GM12878 (cell line): Measurements from ENCODE around the gene CLSTN2. TPM values are rescaled to one million over a fixed set of nuclear protein-coding genes. Genes with fewer than 3 reads are reported as not detected.

ENCODE experiments used
- ATAC-seq: fragments of 200-7000 bp; cut with Tn5 transposase; 3 replicates; pipeline ENCODE4 v1.9.1; 2020; ENCODE audit warnings: mild to moderate bottlenecking, moderate library complexity
- BruUV-seq: library from RNA; stranded (reverse); fragments of 400-500 nt; replicated peaks from 2 replicates; lab custom pipeline; 2021; lab: Mats Ljungman, UMichigan
- CTCF ChIA-PET: fragments of 300-600 bp; sonication (Branson Sonifier 250); formaldehyde crosslinking; extraction: SDS; loops from one replicate; lab custom pipeline; 2021; ENCODE audit warnings: inconsistent platforms; lab: Yijun Ruan, JAX
- POLR2A ChIA-PET: fragments of 350-600 bp; formaldehyde crosslinking; extraction: SDS; loops from one replicate; lab custom pipeline; 2021; ENCODE audit warnings: inconsistent platforms; lab: Charles Lee
- RAD21 ChIA-PET: fragments of 300-600 bp; sonication (Branson Sonifier 250); formaldehyde crosslinking; loops from one replicate; lab custom pipeline; 2023; ENCODE audit warnings: antibody characterized with exemption; ENCODE audit not compliant: unreplicated experiment; lab: Charles Lee
- SMC1A ChIA-PET: fragments of 300-600 bp; sonication (Branson Sonifier 250); formaldehyde crosslinking; loops from one replicate; lab custom pipeline; 2023; ENCODE audit not compliant: unreplicated experiment, uncharacterized antibody; lab: Charles Lee
- DNase-seq: peaks from one replicate; pipeline ENCODE4 v3.0.0-alpha.2; 2011; ENCODE audit warnings: low read depth, low spot score
- FAIRE-seq: peaks from 3 replicates; lab custom pipeline; 2011; peaks lifted over from hg19 to GRCh38; lab: Jason Lieb, UNC
- H2AFZ ChIP-seq: 2 replicates; pipeline ENCODE4 v1.6.0; 2011; ENCODE audit warnings: low read depth, low read length, control low read depth; ENCODE audit not compliant: control insufficient read depth
- H3K27ac ChIP-seq: 2 replicates; pipeline ENCODE4 v1.5.1; 2011; ENCODE audit warnings: control low read depth; ENCODE audit not compliant: control insufficient read depth, insufficient read depth
- H3K27me3 ChIP-seq, 2 experiments: replicated peaks in 1 of 2; 2 replicates each; pipeline versions ENCODE4 v1.6.0 to v1.6.1; 2011; ENCODE audit warnings: low read length in 1 of 2; ENCODE audit not compliant: control insufficient read depth in 2 of 2, insufficient read depth in 2 of 2
- H3K36me3 ChIP-seq, 2 experiments: 2 replicates each; pipeline ENCODE4 v1.5.1; 2011; ENCODE audit warnings: low read length in 1 of 2; ENCODE audit not compliant: control insufficient read depth in 2 of 2, insufficient read depth in 2 of 2
- H3K4me1 ChIP-seq: 2 replicates; pipeline ENCODE4 v1.6.1; 2011; ENCODE audit warnings: mild to moderate bottlenecking, low read length, moderate library complexity, mixed read lengths; ENCODE audit not compliant: control insufficient read depth, insufficient read depth
- H3K4me2 ChIP-seq: 2 replicates; pipeline ENCODE4 v1.6.0; 2011; ENCODE audit warnings: control low read depth; ENCODE audit not compliant: control insufficient read depth, insufficient read depth
- H3K4me3 ChIP-seq: fragments of 200-600 bp; sonication (generic); 2 replicates; pipeline ENCODE4 v1.5.1; 2016
- H3K79me2 ChIP-seq: 2 replicates; pipeline ENCODE4 v1.6.0; 2011; ENCODE audit warnings: low read length; ENCODE audit not compliant: control insufficient read depth, insufficient read depth
- H3K9ac ChIP-seq: 2 replicates; pipeline ENCODE4 v1.8.0; 2011; ENCODE audit warnings: low read length, control low read depth, mixed read lengths; ENCODE audit not compliant: control insufficient read depth, insufficient read depth
- H3K9me3 ChIP-seq: replicated peaks from 3 replicates; pipeline ENCODE4 v1.5.1; 2011; ENCODE audit warnings: mild to moderate bottlenecking, low read length; ENCODE audit not compliant: control insufficient read depth, insufficient read depth
- H4K20me1 ChIP-seq: 2 replicates; pipeline ENCODE4 v1.6.0; 2011; ENCODE audit not compliant: control insufficient read depth, insufficient read depth
- ATF7 ChIP-seq: fragments of 450-650 bp; IDR thresholded peaks from 2 replicates; pipeline ENCODE4 v1.6.1; 2016; ENCODE audit warnings: low read depth, mild to moderate bottlenecking
- CHD2 ChIP-seq: IDR thresholded peaks from 2 replicates; pipeline ENCODE4 v1.6.1; 2011; ENCODE audit warnings: low read depth, low read length, improper control_type of control experiment, borderline replicate concordance
- EZH2 ChIP-seq: IDR thresholded peaks from 2 replicates; pipeline ENCODE4 v1.6.1; 2012; ENCODE audit warnings: low read depth, mild to moderate bottlenecking, control low read depth, inconsistent platforms, low read length, borderline replicate concordance; ENCODE audit not compliant: control insufficient read depth
- FOXM1 ChIP-seq: IDR thresholded peaks from 2 replicates; pipeline ENCODE4 v1.6.1; 2012; ENCODE audit warnings: low read depth, mild to moderate bottlenecking, inconsistent platforms, low read length, moderate library complexity
- GATAD2B ChIP-seq: fragments of 450-650 bp; conservative IDR thresholded peaks from 2 replicates; pipeline ENCODE4 v1.6.1; 2017; ENCODE audit warnings: low read depth, mild to moderate bottlenecking, moderate library complexity
- IRF5 ChIP-seq: fragments of 450-650 bp; IDR thresholded peaks from 2 replicates; pipeline ENCODE4 v1.6.1; 2017; ENCODE audit warnings: borderline replicate concordance
- KAT2A ChIP-seq: conservative IDR thresholded peaks from 2 replicates; pipeline ENCODE4 v1.6.1; 2011; ENCODE audit warnings: low read depth, low read length; ENCODE audit not compliant: control insufficient read depth
- MLLT1 ChIP-seq: fragments of 450-650 bp; IDR thresholded peaks from 2 replicates; pipeline ENCODE4 v1.6.1; 2016; ENCODE audit warnings: mild to moderate bottlenecking
- NFIC ChIP-seq: IDR thresholded peaks from 2 replicates; pipeline ENCODE4 v1.6.1; 2012; ENCODE audit warnings: low read depth, mild to moderate bottlenecking, inconsistent platforms, low read length, moderate library complexity
- NKRF ChIP-seq: fragments of 450-650 bp; conservative IDR thresholded peaks from 2 replicates; pipeline ENCODE4 v1.6.1; 2017; ENCODE audit warnings: mild to moderate bottlenecking, moderate library complexity
- PAX8 ChIP-seq: fragments of 450-650 bp; IDR thresholded peaks from 2 replicates; pipeline ENCODE4 v1.6.1; 2017; ENCODE audit warnings: mild to moderate bottlenecking, moderate library complexity
- RBBP5 ChIP-seq: fragments of 200-600 bp; sonication (generic); conservative IDR thresholded peaks from 2 replicates; pipeline ENCODE4 v1.6.1; 2016
- RUNX3 ChIP-seq: IDR thresholded peaks from 2 replicates; pipeline ENCODE4 v1.6.1; 2012; ENCODE audit warnings: low read length, inconsistent platforms
- SMAD5 ChIP-seq: IDR thresholded peaks from 2 replicates; pipeline ENCODE4 v1.6.1; 2016; ENCODE audit warnings: antibody characterized with exemption, low read depth
- SMC3 ChIP-seq: IDR thresholded peaks from 2 replicates; pipeline ENCODE4 v1.6.1; 2011; ENCODE audit warnings: low read length, improper control_type of control experiment, borderline replicate concordance
- SREBF2 ChIP-seq: IDR thresholded peaks from 2 replicates; pipeline ENCODE4 v1.6.1; 2012; ENCODE audit warnings: mild to moderate bottlenecking, low read length
- TARDBP ChIP-seq: IDR thresholded peaks from 2 replicates; pipeline ENCODE4 v1.6.1; 2016; ENCODE audit warnings: borderline replicate concordance
- ZBED1 ChIP-seq: IDR thresholded peaks from 2 replicates; pipeline ENCODE4 v1.6.1; 2016; ENCODE audit warnings: borderline replicate concordance
- ZNF207 ChIP-seq: fragments of 450-650 bp; IDR thresholded peaks from 2 replicates; pipeline ENCODE4 v1.6.1; 2014; ENCODE audit warnings: antibody characterized with exemption, mild to moderate bottlenecking, borderline replicate concordance
- WGBS: methylation state at CpG from one replicate; pipeline ENCODE4 v1.1.6; 2016; ENCODE audit warnings: low lambda C conversion rate; ENCODE audit not compliant: insufficient replicate concordance, insufficient coverage; ENCODE audit errors: missing lambda C conversion rate; 5-methylcytosine and 5-hydroxymethylcytosine counted together
- in situ Hi-C: fragments of 300-500 bp; cut with MboI; formaldehyde crosslinking; loops from 9 replicates; pipeline ENCODE4 v1.14.3; 2018; ENCODE audit warnings: mixed read lengths
- intact Hi-C: fragments of 100-400 bp; cut with micrococcal nuclease; formaldehyde crosslinking; loops from one replicate; pipeline ENCODE4 v1.14.2; 2022; ENCODE audit not compliant: unreplicated experiment
- polyA plus RNA-seq, 11 experiments: library from polyadenylated mRNA; depleted of rRNA in 4 of 11; unstranded in 6 of 11; stranded (reverse) in 5 of 11; fragments of >200 nt; fragmentation: Nextera tagmentation in 4 of 11; fragmentation: Illumina TruSeq in 1 of 11; extraction: Ambion mirVana in 4 of 11; extraction: Trizol in 1 of 11; gene quantifications; 1 replicate in 1 of 11; 2 replicates in 10 of 11; pipeline versions ENCODE4 v1.2.1 to v1.2.3, GENCODE V29; 2011 to 2016; ENCODE audit warnings: inconsistent platforms in 2 of 11, missing spikeins in 2 of 11, low read depth in 1 of 11
- total RNA-seq, 4 experiments: library from RNA; depleted of rRNA in 3 of 4; stranded (reverse); fragments of >200 nt in 3 of 4; fragmentation: Illumina TruSeq in 1 of 4; extraction: Trizol in 1 of 4; gene quantifications; 2 replicates each; pipeline versions ENCODE4 v1.2.1 to v1.2.3, GENCODE V29; 2013 to 2021
- TF ChIP-seq, protein P1 (sequence below): fragments of 150-350 bp; IDR thresholded peaks from 2 replicates; pipeline ENCODE4 v1.6.1; 2014; ENCODE audit warnings: mild to moderate bottlenecking, low read depth, low read length

CLSTN2 gene
- total and polyA plus RNA-seq, 10 of the 15 experiments (the other 5 are each of a cell fraction or from before 2014, with no cell fraction given) = under 0.01 to 0.10 (median under 0.01) TPM; not detected in 5

- FAIRE-seq = no peak
- no TSS peak for BruUV-seq
- no peaks in the 10 kb centered on the region for H3K79me2 ChIP-seq
- H3K4me1 ChIP-seq = no peaks in the 10 kb centered on the region
- RAD21 ChIA-PET = interaction anchor here (1.0 kb wide), 1 partner anchor 18 kb away, joined by 3 read pairs; no protein-coding TSS in a partner anchor
- H3K9ac ChIP-seq = no peak overlapping the region
- H3K27ac ChIP-seq = no peak overlapping the region
- SMC1A ChIA-PET = no interaction called here
- no peaks in the 10 kb centered on the region for H3K36me3 ChIP-seq
- H3K9me3 ChIP-seq = no peaks in the 10 kb centered on the region
- H3K4me2 ChIP-seq = no peak overlapping the region
- in situ Hi-C loops (no loop called here), intact Hi-C loops (no loop called here)
- no peak overlapping the region for H2AFZ ChIP-seq
- CTCF ChIA-PET = no interaction called here
- H3K4me3 ChIP-seq = no peak overlapping the region
- POLR2A ChIA-PET = no interaction called here
- DNase-seq = no peak
- TF ChIP-seq CHD2 (no peak), SREBF2 (no peak), ATF7 (no peak), EZH2 (no peak), RBBP5 (no peak), PAX8 (no peak), ZBED1 (no peak), SMC3 (no peak), NKRF (no peak), TARDBP (no peak), RUNX3 (no peak), ZNF207 (no peak), KAT2A (no peak), IRF5 (no peak), NFIC (no peak), MLLT1 (no peak), GATAD2B (no peak), SMAD5 (no peak), FOXM1 (no peak)
- TF ChIP-seq, protein P1, sequence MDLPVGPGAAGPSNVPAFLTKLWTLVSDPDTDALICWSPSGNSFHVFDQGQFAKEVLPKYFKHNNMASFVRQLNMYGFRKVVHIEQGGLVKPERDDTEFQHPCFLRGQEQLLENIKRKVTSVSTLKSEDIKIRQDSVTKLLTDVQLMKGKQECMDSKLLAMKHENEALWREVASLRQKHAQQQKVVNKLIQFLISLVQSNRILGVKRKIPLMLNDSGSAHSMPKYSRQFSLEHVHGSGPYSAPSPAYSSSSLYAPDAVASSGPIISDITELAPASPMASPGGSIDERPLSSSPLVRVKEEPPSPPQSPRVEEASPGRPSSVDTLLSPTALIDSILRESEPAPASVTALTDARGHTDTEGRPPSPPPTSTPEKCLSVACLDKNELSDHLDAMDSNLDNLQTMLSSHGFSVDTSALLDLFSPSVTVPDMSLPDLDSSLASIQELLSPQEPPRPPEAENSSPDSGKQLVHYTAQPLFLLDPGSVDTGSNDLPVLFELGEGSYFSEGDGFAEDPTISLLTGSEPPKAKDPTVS = no peak
- no peak for ATAC-seq
- WGBS = 1% methylated on average over 5 of the region's 5 CpGs
- no peaks in the 10 kb centered on the region for H4K20me1 ChIP-seq
- H3K27me3 ChIP-seq = peaks cover 0 to 2% of the 10 kb centered on the region in 2 experiments; a peak in 1 of 4 replicates
Observed at GRCh38 chr3:140359233-140359995, 424.4 kb downstream of the CLSTN2 start.
